A204.1 (cell line): Measurements from ENCODE around the gene IFNW1.
"Not testable (repeated sequence)": the region's sequence is repeated elsewhere in the genome, so short reads cannot be mapped to it uniquely, and the experiment has no call there.

Source experiments
- FAIRE-seq: peaks from 2 replicates; lab custom pipeline; 2012; peaks lifted over from hg19 to GRCh38; lab: Jason Lieb, UNC

The IFNW1 gene

DNA sequence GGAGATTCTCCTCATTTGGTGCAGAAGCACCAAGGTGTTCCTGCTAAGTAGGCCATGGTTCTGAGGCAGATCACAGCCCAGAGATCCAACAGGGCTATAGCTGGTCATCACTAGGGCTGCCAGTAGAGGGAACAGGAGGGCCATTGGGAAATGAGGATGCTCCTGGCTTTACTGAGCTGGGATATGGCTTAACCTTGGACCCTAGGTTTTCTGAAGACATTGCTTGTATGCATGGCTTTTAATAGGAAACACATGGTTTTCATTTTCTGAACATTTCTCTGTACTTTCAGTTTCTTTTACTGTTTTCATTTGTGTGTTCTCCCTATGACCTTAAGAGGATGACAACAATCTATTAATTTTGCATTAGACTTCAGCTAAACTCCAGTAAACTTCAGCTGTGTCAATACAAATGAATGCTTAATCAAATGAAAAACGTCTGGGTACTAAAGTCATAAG is at the start of gene IFNW1:
TSS of gene IFNW1 (minus strand) at position 406 of the 456 bp plus-strand sequence. CDS start at position 144, 262 bp downstream.
- no peak for FAIRE-seq

DNA sequence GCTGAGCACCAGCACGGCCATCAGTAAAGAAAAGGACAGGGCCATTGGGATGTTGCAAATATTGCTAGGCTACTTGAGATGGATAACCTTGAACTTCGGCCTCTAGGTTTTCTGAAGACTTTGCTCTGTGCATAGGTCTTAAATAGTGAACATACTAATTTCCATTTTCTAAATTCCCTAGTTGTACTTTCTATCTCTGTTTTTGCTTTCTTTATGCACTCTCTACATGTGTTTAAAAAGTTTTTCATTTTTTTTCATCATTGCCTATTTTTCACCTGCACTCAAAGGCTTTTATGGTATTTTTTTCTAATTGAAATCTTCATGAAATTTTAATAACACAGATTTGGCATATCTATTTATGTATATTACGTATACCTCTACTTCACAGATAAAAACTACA is 45.9 kb upstream of the IFNW1 start, which contains the start of gene IFNA4:
TSS of gene IFNA4 (minus strand) at position 101 of the 400 bp plus-strand sequence. CDS start at position 45, 56 bp downstream.
- FAIRE-seq, result not testable (repeated sequence)

DNA sequence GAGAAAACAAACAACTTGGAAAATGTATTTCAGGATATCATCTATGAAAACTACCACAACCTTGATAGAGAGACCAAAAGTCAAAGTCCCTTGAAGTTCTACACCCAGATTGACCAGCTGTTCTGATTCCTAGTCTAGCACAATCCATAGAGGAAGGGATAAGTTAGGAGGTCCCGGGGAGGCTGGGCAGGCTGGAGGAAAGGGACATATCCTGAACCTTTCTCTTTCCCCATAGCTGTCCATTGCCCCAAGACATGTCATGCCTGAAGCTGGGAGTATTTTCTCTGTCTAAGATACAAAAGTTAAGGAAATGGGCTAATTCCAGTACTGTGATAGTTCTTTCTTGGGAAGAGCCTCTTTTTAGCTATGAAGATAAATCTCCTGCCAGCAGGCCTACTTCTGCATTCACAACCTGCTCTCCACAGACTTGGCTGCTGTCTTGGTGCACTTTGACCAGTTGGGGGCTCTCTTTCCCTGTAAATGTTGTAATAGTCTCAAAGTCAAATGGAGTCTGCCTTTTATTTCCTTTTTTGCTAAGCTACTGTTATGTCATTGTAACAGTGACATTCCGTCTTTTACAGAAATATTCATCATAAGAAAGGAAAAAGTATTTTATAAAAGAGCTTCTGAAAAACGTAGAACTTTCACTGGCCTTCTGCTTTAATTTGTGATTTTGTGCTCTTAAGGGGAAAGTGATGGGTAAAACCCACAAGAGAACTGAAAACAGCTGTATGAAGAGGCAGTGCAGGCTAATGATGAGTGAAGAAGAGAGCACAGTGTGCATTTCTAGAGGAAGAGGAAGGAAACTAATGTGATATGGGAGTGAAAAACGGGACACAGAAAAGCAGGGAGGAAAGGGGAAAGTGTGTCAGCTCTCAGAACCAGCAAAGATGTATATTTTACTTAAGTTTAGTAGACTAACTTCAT is 41.4 kb upstream of the IFNW1 start:
- FAIRE-seq, result not testable (repeated sequence)

DNA sequence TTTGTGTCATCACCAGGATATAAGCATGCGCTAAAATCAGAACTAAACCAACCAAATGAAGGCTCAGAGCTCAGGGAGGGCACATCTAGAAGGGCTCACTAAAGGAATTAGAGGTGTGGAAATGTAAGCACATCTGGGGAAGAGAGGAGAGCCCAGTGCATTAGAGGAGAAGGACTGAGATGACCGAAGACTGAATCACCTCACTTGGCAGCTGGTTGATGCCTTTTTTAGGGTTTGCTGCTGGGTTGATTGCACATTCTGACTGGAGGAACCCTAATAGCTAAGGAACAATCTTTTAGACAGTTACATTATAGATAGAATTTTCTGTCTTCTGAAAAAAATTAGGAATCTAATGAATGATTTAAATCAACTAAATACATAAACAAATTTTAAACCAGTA is 33.0 kb upstream of the IFNW1 start:
- FAIRE-seq, result no peak

DNA sequence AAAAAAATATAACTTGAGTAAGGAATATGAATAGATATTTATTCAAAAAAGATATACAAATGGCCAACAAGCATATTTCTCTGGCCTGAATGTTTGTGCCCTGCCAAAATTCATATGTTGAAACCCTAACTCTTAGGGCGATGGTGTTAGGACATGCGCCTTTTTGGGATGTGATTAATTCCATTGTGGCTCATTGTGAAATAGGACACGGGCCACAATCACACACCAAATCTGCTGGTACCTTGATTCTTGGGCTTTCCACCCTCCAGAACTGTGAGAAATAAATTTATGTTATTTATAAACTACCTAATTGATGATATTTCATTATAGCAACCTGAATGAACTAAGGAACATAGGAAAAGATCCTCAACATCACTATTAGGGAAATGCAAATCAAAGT is 30.5 kb upstream of the IFNW1 start:
- no peak for FAIRE-seq

DNA sequence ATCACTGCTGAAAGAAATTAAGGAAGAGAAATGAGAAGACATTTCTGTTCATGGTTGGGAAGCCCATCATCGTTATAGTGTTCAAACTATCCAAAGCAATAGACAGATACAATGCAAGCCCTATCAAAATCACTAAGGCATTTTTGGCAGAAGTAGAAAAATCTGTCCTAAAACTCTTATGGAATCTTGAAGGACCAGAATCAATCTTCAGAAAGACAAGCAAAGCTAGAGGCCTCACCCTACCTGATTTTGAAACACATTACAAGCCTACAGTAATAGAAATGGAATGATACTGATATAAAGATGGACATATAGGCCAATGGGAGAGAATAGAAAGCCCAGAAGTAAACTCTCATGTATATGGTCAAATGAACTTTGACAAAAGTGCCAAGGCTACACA is 29.7 kb upstream of the IFNW1 start:
- FAIRE-seq, result no peak

DNA sequence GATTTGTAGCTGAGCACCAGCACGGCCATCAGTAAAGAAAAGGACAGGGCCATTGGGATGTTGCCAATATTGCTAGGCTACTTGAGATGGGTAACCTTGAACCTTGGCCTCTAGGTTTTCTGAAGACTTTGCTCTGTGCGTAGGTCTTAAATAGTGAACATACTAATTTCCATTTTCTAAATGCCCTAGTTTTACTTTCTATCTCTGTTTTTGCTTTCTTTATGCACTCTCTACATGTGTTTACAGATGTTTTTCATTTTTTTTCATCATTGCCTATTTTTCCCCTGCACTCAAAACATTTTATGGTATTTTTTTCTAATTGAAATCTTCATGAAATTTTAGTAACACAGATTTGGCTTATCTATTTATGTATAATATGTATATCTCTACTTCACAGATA is 24.9 kb upstream of the IFNW1 start, which contains the start of gene IFNA21:
TSS of gene IFNA21 (minus strand) at position 101 of the 400 bp plus-strand sequence. CDS start at position 53, 48 bp downstream.
- FAIRE-seq, result not testable (repeated sequence)

DNA sequence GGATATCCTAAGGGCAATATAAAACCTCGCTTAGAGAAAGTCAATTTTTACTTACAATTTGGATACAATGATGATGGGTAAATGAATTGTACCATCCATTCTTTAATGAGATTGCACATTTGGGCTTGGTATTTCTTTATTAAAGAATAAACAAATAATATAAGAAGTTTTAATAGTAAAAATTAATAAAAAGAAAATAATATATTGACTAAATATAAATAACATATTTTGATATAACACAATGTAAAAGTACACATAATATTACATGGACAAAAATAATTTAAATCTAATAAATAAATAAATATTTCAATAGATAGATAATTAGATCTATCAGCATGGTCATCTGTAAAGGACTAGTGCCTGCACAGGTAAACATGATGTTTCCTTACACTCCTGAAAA is 23.9 kb upstream of the IFNW1 start:
- FAIRE-seq, result peak; percentile 81

DNA sequence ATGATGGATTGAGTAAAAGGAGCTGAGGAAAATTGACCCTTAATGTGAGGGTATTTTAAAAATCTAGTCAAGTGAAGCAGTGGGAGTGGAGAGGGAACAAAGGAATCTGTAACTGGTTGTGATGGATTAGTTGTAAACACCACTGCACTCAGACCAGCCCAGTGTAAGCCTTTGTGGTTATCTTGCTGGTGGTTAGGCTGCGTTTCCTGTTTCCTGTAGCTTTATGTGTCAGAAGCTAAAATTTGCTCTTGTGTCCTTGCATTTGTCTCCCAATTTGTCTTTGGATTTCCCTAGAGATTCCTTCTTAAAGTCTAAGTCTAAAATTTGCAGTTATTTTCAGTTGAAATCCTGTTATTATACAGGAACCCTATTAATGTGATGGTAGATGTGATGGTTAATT is 18.5 kb upstream of the IFNW1 start:
- no peak for FAIRE-seq

DNA sequence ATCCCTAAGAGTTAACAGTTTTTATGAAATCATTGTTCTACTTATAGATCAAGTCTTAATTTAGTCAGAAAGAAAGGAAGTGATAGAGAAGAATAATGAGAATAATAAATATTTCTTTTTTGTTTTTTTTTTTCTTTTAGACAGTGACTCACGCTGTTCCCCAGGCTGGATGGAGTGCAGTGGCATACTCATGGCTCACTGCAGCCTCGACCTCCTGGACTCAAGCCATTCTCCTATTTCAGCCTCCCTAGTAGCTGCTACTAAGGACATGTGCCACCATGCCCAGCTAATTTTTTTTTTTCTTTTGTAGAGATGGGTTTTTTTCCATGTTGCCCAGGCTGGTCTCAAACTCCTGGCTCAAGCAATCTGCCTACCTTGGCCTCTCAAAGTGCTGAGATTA is 13.9 kb upstream of the IFNW1 start:
- FAIRE-seq, result no peak

DNA sequence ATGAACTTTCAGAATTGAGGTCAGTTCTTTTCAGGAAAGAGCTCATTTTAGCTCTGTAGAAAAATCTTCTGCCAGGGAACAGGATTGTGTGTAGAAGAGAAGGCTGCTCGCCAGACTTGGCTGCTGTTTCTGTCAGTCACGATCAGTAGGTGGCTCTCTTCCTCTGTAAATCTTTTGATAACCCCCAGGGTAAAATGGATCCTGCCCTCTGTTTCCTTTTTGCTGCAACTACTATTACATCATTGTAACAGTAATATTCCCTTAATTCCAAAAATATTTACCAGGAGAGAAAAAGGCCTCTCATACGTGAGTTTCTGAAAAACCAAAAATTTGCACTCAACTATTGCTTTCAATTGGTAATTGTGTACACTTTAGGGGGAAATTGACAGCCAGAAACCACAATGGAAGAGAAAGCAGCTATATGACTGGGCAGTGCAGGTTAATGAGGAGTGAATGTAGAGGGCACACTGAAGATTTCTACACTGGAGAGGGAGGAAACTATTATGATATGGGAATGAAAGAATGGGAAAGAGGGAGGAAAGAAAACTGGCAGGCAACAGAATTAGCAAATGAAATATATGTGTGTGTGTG is 12.5 kb upstream of the IFNW1 start:
- FAIRE-seq, result no peak

DNA sequence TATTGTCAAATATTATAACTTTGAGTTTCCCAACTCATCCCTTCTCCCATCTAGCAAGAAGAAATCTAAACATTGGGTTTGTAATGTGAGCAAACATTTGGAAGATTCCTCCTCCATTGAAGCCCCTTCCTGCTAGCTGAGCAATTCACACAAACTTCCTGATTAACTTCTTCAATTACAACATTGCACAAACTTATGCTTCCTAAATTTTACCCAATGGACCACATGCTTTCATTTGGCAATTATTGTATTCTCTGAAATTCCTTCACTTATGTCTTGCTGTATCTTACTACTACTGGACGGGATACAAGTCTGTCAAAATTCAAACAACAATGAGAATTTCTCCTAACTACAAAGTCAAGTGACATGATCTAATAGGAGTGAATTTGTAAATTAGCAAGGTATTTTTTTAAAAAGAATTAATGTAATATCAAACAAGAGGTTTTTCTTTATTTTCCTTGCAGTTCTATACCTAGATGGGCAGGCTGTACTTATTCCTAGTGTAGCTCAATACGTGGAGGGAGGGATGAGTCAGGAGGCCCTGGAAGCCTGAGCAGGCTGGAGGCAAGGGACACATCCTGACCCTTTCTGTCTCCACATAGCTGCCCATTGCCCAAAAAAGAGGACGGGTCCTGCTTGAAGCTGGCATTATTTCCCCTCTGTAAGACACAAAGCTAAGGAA is 11.8 kb upstream of the IFNW1 start:
- no peak for FAIRE-seq

DNA sequence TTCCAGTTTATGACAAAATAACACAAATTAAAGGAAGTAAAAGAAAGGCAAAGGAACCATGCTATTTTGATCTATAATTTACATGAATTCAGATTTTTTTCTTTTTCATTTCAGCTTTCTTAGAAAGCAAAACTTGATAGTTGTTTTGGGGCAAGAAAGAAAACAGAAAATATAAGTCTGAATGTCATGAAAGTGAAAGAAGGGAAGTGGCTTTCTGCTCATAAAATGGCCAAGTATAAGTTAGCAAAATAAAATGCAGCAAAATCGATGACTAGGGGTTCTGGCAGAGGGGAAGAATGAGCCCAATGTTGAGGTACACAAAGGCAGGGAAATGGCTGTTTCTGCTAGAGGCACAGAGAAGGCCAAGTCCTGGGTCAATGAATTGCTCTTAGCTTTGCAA is 3.0 kb upstream of the IFNW1 start:
- FAIRE-seq, result no peak

DNA sequence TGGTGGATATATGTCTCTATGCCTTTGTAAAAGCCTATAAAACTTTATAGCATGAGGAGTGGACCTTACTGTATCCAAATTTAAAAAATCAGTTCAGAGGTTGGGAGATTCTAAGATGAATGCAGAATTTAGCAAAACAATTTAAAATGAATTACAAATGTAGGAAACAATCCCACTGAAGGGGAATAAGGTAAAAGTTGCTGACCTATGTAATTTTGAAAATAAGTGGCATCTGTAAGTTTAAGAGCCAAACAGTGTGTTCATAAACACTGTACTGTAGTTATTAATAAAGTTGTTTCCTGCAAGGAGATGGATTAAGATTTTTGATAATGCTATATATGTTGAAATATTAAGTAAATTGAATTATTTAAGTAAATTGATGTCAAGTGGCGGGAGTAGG is 4.6 kb downstream of the IFNW1 start:
- FAIRE-seq, result no peak

DNA sequence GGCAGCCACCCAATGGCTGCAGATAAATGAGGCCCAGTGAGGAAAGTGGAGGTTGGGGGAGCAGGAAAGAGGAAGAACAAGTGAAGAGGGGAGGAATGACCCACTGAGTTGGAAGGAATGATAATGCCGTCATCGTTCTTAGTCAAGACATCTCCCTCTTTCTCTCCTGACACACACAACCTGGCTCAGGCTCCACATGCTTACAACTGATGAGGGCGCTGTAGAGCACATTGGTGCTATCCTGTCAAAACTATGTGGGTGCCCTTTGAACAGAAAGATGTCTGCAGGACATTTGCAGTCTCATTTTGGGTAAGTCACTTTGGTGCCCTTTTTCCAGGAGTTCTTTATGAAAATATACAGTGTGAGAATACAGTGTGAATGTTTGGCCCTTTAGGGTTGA is 5.9 kb downstream of the IFNW1 start:
- FAIRE-seq, result no peak

DNA sequence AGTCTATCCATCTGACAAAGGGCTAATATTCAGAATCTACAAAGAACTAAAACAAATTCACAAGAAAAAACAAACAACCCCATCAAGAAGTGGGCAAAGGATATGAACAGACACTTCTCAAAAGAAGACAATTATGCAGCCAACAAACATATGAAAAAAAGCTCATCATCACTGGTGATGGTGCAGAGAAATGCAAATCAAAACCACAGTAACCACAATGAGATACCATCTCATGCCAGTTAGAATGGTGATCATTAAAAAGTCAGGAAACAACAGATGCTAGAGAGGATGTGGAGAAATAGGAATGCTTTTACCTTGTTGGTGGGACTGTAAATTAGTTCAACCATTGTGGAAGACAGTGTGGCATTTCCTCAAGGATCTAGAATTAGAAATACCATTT is 13.4 kb downstream of the IFNW1 start:
- FAIRE-seq, result not testable (repeated sequence)

DNA sequence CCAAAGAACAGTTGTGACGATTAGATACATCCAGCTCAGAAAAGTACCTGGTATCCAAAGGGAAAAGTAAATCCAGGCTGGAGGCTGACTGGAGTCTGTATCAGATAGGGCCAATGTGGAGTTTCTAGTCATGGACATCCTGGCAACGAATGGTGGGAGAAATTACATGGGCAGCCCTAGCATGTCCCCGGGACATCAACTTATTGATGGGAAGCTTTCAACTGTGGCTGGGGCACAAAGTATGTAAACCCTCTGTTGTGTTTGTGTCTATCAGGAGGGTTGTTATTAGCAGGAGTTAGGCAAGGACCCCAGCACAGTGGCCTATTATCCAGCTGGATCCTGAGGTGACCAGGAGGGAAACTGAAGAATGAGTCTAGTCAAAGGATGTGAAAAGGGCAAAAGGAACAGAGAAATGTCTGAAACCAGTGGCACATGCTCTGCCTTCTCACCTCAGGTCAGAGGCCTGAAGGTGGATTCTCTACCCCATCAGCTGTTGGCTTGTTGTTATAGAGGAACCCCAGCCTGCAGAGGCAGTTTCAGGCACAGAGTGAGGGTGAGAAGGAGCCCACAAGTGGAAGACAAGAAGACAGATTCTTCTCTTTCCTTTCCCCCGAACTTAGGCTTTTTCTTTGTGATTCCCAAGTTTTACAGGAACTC is 19.9 kb downstream of the IFNW1 start:
- FAIRE-seq, result no peak

DNA sequence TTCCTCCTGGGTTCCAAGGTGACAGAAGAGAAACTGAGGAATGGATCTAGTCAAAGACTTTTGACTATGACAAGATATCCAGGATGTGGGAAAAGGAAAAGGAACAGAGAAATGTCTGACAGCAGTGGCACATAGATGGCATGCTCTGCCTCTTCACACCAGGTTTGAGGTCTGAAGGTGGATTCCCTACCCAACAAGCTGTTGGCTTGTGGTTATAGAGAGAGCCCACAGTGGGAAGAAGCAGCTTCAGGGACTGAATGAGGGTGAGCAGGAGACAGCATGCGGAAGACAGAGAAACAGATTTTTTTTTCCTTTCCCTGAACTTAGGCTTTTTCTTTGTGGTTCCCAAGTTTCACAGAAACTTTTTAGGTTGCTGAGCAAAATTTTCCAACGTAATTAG is 20.6 kb downstream of the IFNW1 start:
- no peak for FAIRE-seq

DNA sequence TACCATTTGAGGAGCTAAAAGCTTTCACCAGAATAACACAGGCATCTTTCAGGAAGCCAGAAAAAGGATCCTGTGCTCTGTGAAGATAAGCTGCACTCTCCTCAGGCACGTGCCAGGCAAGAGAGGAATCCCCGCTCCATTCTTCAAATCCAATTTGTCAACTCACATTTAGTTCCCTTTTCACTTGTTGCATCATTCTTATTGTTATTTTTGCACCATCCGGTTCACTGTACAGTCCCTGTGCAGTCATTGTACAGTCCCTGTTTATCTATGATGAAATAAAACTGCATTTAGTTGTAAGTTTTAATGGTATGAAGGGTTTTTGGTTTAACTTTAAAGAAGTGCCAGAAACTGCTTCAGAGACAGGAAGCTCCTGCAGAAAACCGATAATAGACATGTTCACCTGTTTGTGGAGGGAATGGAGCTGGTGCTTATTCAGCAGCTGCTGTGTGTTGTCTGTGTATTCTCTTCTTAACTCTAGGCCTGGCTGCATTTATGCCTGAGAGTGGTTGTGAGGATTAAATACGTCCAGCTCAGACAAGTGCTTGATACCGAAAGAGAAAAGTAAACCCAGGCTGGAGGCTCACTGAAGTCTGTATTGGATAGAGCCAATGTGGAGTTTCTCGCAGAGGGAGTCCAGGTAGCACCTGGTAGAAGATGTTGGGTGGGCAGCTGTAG is 22.4 kb downstream of the IFNW1 start:
- FAIRE-seq, result no peak

DNA sequence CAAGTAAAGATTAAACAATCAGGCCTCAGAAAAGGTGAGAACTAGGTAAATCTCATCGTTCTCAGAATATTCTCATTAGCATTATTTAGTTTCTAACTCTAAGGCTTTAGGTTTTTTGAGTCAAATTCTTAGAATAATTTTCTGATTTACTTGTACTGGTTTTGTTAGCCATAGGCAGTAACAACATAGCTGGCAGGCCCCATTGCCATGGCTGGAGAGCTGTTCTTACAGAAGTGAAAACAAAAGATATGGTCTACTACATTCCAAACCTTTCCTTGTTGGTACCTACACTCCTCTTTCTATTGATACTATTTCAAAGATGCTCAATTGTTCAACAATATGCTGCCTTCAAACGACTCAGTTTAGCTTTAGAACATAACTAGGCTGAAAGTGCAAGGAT is 27.3 kb downstream of the IFNW1 start:
- no peak for FAIRE-seq

DNA sequence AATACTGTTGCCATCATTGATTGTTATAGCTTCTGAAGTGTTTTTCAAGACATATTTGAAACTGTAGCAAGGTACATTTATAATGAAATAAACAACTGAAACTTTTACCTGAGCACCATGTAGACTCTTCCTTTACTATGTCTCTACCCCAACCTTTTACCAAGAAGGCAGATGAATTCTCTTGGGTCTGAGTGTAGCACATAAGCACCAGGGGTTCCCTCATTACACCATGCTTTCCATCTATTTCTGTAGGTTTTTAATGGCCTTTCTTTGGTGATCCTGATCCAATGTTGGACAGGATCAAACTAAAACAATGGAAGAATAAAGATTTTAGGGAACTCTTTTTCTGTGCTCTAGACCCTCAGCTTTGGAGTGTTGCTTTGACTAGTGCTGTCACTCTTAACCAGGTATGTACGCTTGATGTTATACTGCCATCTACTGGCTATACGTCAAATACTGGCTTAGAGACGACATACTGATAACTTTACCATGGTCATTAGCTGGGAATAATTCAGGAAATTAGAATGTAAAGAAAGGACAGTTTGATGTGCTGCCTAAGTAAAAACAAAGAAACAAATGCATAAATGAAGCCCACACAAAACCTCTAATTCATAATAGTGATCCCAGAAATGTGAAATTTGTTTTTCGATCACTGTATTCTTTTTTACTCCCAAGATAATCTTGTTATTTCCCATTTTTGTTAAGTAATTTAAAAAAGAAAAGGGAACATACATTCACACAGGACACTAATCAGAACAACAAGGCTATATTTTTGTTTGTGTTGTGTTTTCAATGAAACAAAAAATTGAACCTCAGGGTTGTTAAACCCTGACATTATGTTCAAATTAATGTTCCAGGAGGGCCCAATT is 30.7 kb downstream of the IFNW1 start:
- peak; percentile 95 for FAIRE-seq
